ENCODE measurements around the gene OR4F15. TPM values are rescaled to one million over a fixed set of nuclear protein-coding genes. Genes with fewer than 3 reads are reported as not detected.

Gene OR4F15
- total and polyA plus RNA-seq, 2 of the 13 experiments (the other 11 are each of a cell fraction or from before 2014, with no cell fraction given): not detected

DNA sequence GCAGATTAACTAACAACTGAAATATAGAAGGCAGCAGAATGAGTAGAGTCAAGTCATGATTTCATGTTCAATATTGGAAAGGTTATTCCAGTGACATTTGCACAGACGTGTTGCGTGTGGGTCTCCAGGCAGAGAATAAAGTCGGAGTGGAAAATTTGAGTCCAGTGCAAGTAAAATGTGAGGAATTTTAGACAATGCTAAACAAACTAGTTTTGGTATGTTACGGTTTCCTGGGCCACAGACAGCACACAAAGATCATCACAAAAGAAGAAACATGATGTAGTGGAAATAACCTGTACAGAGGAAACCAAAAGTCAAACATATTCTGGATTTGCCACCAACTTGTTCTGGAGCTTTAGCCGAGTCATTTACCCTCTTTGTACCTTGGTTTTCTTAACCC, 8.3 kb upstream of the OR4F15 start:
- no TSS peak for BruUV-seq (replicated peaks)
- Histone ChIP-seq H4K20me1 (ENCODE audit: insufficient read depth, low read length) (no peaks in the 10 kb centered on the region), H3K9ac (ENCODE audit: insufficient read depth, low read depth, low read length) (no peak overlapping the region), H3K9me3 (ENCODE audit: low read length) (no peaks in the 10 kb centered on the region), H3K4me2 (ENCODE audit: low read depth, low read length) (no peak overlapping the region), H2AFZ (ENCODE audit: low read length) (no peak overlapping the region), H3K36me3 (replicated peaks in 1 of 2; ENCODE audit: control insufficient read depth in 1 of 2, insufficient read depth in 2 of 2, low read length in 2 of 2) (no peaks in the 10 kb centered on the region), H3K27me3 (ENCODE audit: control insufficient read depth in 1 of 2, insufficient read depth in 2 of 2, low read length in 2 of 2) (peaks cover 1 to 12% of the 10 kb centered on the region in 2 experiments; a peak in 2 of 5 replicates), H3K4me3 (replicated peaks in 1 of 3; ENCODE audit: insufficient read depth in 1 of 3, low read depth in 2 of 3, low read length in 3 of 3) (no peak overlapping the region), H3K4me1 (ENCODE audit: insufficient read depth, low read length) (no peaks in the 10 kb centered on the region), H3K79me2 (ENCODE audit: insufficient read depth, low read length) (no peaks in the 10 kb centered on the region), H3K27ac (ENCODE audit: extremely low read length, insufficient read depth, low read length) (no peak overlapping the region)
- TF ChIP-seq, protein P1, sequence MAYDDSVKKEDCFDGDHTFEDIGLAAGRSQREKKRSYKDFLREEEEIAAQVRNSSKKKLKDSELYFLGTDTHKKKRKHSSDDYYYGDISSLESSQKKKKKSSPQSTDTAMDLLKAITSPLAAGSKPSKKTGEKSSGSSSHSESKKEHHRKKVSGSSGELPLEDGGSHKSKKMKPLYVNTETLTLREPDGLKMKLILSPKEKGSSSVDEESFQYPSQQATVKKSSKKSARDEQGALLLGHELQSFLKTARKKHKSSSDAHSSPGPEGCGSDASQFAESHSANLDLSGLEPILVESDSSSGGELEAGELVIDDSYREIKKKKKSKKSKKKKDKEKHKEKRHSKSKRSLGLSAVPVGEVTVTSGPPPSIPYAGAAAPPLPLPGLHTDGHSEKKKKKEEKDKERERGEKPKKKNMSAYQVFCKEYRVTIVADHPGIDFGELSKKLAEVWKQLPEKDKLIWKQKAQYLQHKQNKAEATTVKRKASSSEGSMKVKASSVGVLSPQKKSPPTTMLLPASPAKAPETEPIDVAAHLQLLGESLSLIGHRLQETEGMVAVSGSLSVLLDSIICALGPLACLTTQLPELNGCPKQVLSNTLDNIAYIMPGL (CRISPR knock-in tag; IDR thresholded peaks at IDR 0.05; ENCODE audit: borderline replicate concordance in 1 of 2, low read depth in 1 of 2): no peak
- TF ChIP-seq CHD4 (IDR thresholded peaks at IDR 0.05; ENCODE audit: borderline replicate concordance, low read length) (no peak), POLR2G (IDR thresholded peaks at IDR 0.05; ENCODE audit: low read depth, low read length) (no peak), AKAP8 (CRISPR knock-in tag; IDR thresholded peaks at IDR 0.05) (no peak), SMC3 (IDR thresholded peaks at IDR 0.05; ENCODE audit: low read length) (no peak), PPARG (CRISPR knock-in tag; conservative IDR thresholded peaks at IDR 0.05) (no peak), ZNF20 (CRISPR knock-in tag; IDR thresholded peaks at IDR 0.05) (no peak), HOXA3 (CRISPR knock-in tag; IDR thresholded peaks at IDR 0.05) (no peak), CENPT (CRISPR knock-in tag; IDR thresholded peaks at IDR 0.05; ENCODE audit: low read depth) (no peak), NFE2 (CRISPR knock-in tag; IDR thresholded peaks at IDR 0.05) (no peak)
- TF ChIP-seq, protein P2, sequence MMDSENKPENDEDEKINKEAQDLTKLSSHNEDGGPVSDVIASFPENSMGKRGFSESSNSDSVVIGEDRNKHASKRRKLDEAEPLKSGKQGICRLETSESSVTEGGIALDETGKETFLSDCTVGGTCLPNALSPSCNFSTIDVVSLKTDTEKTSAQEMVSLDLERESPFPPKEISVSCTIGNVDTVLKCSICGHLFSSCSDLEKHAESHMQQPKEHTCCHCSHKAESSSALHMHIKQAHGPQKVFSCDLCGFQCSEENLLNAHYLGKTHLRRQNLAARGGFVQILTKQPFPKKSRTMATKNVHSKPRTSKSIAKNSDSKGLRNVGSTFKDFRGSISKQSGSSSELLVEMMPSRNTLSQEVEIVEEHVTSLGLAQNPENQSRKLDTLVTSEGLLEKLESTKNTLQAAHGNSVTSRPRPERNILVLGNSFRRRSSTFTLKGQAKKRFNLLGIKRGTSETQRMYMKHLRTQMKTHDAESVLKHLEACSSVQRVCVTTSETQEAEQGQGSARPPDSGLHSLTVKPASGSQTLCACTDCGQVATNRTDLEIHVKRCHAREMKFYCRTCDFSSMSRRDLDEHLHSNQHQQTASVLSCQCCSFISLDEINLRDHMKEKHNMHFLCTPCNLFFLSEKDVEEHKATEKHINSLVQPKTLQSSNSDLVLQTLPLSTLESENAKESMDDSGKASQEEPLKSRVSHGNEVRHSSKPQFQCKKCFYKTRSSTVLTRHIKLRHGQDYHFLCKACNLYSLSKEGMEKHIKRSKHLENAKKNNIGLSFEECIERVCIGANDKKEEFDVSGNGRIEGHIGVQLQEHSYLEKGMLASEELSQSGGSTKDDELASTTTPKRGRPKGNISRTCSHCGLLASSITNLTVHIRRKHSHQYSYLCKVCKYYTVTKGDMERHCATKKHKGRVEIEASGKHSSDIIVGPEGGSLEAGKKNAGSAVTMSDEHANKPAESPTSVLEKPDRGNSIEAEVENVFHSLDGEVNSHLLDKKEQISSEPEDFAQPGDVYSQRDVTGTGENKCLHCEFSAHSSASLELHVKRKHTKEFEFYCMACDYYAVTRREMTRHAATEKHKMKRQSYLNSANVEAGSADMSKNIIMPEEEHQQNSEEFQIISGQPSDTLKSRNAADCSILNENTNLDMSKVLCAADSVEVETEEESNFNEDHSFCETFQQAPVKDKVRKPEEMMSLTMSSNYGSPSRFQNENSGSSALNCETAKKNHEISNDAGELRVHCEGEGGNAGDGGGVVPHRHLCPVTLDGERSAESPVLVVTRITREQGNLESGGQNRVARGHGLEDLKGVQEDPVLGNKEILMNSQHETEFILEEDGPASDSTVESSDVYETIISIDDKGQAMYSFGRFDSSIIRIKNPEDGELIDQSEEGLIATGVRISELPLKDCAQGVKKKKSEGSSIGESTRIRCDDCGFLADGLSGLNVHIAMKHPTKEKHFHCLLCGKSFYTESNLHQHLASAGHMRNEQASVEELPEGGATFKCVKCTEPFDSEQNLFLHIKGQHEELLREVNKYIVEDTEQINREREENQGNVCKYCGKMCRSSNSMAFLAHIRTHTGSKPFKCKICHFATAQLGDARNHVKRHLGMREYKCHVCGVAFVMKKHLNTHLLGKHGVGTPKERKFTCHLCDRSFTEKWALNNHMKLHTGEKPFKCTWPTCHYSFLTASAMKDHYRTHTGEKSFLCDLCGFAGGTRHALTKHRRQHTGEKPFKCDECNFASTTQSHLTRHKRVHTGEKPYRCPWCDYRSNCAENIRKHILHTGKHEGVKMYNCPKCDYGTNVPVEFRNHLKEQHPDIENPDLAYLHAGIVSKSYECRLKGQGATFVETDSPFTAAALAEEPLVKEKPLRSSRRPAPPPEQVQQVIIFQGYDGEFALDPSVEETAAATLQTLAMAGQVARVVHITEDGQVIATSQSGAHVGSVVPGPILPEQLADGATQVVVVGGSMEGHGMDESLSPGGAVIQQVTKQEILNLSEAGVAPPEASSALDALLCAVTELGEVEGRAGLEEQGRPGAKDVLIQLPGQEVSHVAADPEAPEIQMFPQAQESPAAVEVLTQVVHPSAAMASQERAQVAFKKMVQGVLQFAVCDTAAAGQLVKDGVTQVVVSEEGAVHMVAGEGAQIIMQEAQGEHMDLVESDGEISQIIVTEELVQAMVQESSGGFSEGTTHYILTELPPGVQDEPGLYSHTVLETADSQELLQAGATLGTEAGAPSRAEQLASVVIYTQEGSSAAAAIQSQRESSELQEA (CRISPR knock-in tag; IDR thresholded peaks at IDR 0.05; ENCODE audit: not compliant biosample characterization): no peak
- TF ChIP-seq, protein P3, sequence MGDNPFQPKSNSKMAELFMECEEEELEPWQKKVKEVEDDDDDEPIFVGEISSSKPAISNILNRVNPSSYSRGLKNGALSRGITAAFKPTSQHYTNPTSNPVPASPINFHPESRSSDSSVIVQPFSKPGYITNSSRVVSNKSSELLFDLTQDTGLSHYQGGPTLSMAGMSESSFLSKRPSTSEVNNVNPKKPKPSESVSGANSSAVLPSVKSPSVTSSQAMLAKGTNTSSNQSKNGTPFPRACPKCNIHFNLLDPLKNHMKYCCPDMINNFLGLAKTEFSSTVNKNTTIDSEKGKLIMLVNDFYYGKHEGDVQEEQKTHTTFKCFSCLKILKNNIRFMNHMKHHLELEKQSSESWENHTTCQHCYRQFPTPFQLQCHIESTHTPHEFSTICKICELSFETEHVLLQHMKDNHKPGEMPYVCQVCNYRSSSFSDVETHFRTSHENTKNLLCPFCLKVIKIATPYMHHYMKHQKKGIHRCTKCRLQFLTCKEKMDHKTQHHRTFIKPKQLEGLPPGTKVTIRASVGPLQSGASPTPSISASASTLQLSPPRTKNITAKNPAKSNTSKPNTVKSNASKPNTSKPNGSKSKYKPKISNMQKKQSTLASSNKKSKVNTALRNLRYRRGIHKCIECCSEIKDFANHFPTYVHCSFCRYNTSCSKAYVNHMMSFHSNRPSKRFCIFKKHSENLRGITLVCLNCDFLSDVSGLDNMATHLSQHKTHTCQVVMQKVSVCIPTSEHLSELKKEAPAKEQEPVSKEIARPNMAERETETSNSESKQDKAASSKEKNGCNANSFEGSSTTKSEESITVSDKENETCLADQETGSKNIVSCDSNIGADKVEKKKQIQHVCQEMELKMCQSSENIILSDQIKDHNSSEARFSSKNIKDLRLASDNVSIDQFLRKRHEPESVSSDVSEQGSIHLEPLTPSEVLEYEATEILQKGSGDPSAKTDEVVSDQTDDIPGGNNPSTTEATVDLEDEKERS (CRISPR knock-in tag; IDR thresholded peaks at IDR 0.05): no peak
- FAIRE-seq (no peak), DNase-seq (ENCODE audit: low spot score) (no peak), ATAC-seq (no peak)
- intact Hi-C loops (cut with micrococcal nuclease; ENCODE audit: unreplicated experiment): no loop called here
- 14% methylated on average over 5 of the region's 5 CpGs for WGBS (ENCODE audit: low lambda C conversion rate)
- ChIA-PET POLR2A (no interaction called here), CTCF (ENCODE audit: low intra/inter-chr PET ratio, low total read pairs) (no interaction called here)
- in situ Hi-C loops (cut with HindIII; ENCODE audit: extremely low pct_ligation_motif_present, low pct_unique_long_range_greater_than_20kb): no loop called here

All from HepG2 (cell line).